Activated CD8-positive, alpha-beta memory T cell treated with anti-CD3 and anti-CD28 coated beads, Interleukin-2, amount 10 ng/mL, durations not matched to agents 7 days and 5 days (primary cell): ENCODE measurements around the gene KLRD1. TPM values are rescaled to one million over a fixed set of nuclear protein-coding genes. Genes with fewer than 3 reads are reported as not detected.

Source experiments
- total RNA-seq, 2 experiments: library from RNA; stranded (reverse); gene quantifications; one replicate each; pipeline ENCODE4 v1.2.3, GENCODE V29; 2021

KLRD1 gene
- total RNA-seq, 2 experiments from 2014 or later: 60.0 to 95.9 TPM

Other genes with a start within 250 kb of the KLRD1 start
- not detected for gene CLEC1A, start 208.9 kb upstream of the KLRD1 start, total RNA-seq
- under 1 TPM in 1 of 2 experiments, not detected in 1; 0.26 TPM for gene CLEC7A, start 177.7 kb upstream of the KLRD1 start, total RNA-seq
- not detected for gene OLR1, start 135.7 kb upstream of the KLRD1 start, total RNA-seq
- not detected for gene TMEM52B, start 128.8 kb upstream of the KLRD1 start, total RNA-seq
- gene GABARAPL1, start 95.0 kb upstream of the KLRD1 start, total RNA-seq: 10 to 100 TPM; 29.3 to 47.5 TPM
- 100 to 1,000 TPM; 135 to 195 TPM for gene KLRK1, start 82.2 kb downstream of the KLRD1 start, total RNA-seq
- gene KLRC4, start 101.9 kb downstream of the KLRD1 start, total RNA-seq: 10 to 100 TPM; 29.2 to 33.7 TPM
- 1 to 10 TPM; 6.2 to 9.9 TPM for gene KLRC3, start 112.7 kb downstream of the KLRD1 start, total RNA-seq
- gene KLRC2, start 128.1 kb downstream of the KLRD1 start, total RNA-seq: 10 to 100 TPM in 1 of 2 experiments, 1 to 10 TPM in 1; 6.8 to 23.4 TPM
- gene KLRC1, start 145.5 kb downstream of the KLRD1 start, total RNA-seq: 10 to 100 TPM; 15.9 to 17.8 TPM
- gene EIF2S3B, start 198.0 kb downstream of the KLRD1 start, total RNA-seq: under 1 TPM; 0.58 to 0.87 TPM